GM23248 (cell line): ENCODE data around the gene RAD51C.

Experiments
- EZH2 ChIP-seq: fragments of 200-600 bp; sonication (generic); IDR thresholded peaks from 2 replicates; pipeline ENCODE4 v1.6.1; 2018; ENCODE audit warnings: antibody characterized with exemption, mild to moderate bottlenecking; ENCODE audit not compliant: insufficient read depth, poor library complexity, severe bottlenecking
- EZH2phosphoT487 ChIP-seq: fragments of 200-600 bp; sonication (generic); IDR thresholded peaks from 2 replicates; pipeline ENCODE4 v1.6.1; 2018; ENCODE audit warnings: antibody characterized with exemption, moderate library complexity, mild to moderate bottlenecking, low read depth; ENCODE audit not compliant: insufficient read depth

GRCh38 chr17:58664302-58664701 lies 28.1 kb upstream of the RAD51C start:
- TF ChIP-seq EZH2 (no peak), EZH2phosphoT487 (no peak)
